Measurements from ENCODE around the gene PLBD2. TPM values are rescaled to one million over a fixed set of nuclear protein-coding genes. Genes with fewer than 3 reads are reported as not detected.

The PLBD2 gene
- total RNA-seq, 1 donor from 2014 or later: 4.9 TPM

- TF ChIP-seq EZH2 (IDR thresholded peaks at IDR 0.05) (no peak), CTCF (IDR thresholded peaks at IDR 0.05) (no peak), EZH2phosphoT487 (IDR thresholded peaks at IDR 0.05) (no peak)
- no peaks in the 10 kb centered on the region for H3K4me1 ChIP-seq
- H3F3A ChIP-seq (ENCODE audit: low read depth): no peaks in the 10 kb centered on the region
- H3K4me3 ChIP-seq: no peak overlapping the region
- H3K27ac Mint-ChIP-seq: no peak overlapping the region
- no peak overlapping the region for H2AFZ ChIP-seq (replicated peaks)
- no peaks in the 10 kb centered on the region for H3K36me3 Mint-ChIP-seq
- no peak overlapping the region for H3K4me3 Mint-ChIP-seq
- no peaks in the 10 kb centered on the region for H3K9me3 ChIP-seq (ENCODE audit: low read depth)
- no peak overlapping the region for H3K9ac ChIP-seq
- H3K4me1 Mint-ChIP-seq: peaks cover 9% of the 10 kb centered on the region
- H3K27me3 ChIP-seq: no peaks in the 10 kb centered on the region
- peaks cover 13% of the 10 kb centered on the region for H3K27me3 Mint-ChIP-seq (ENCODE audit: insufficient read depth, low read depth)
- H3K79me2 ChIP-seq (ENCODE audit: low read depth): no peaks in the 10 kb centered on the region
- no peaks in the 10 kb centered on the region for H4K20me1 ChIP-seq (ENCODE audit: low read depth)
- H3K36me3 ChIP-seq: no peaks in the 10 kb centered on the region
- no peak for DNase-seq (ENCODE audit: low spot score)
- H3K27ac ChIP-seq: no peak overlapping the region
- H3K4me2 ChIP-seq: no peak overlapping the region
- no peaks in the 10 kb centered on the region for H3K9me3 Mint-ChIP-seq
Observed at GRCh38 chr12:113413488-113413939, 55.1 kb downstream of the PLBD2 start.

GRCh38 chr12:113414519-113415038 is 56.2 kb downstream of the PLBD2 start:
- no peaks in the 10 kb centered on the region for H4K20me1 ChIP-seq (ENCODE audit: low read depth)
- H3K4me3 ChIP-seq: no peak overlapping the region
- H3K36me3 ChIP-seq: no peaks in the 10 kb centered on the region
- Mint-ChIP-seq H3K4me1 (peaks cover 15% of the 10 kb centered on the region), H3K27me3 (ENCODE audit: insufficient read depth, low read depth) (peaks cover 18% of the 10 kb centered on the region), H3K27ac (no peak overlapping the region), H3K9me3 (no peaks in the 10 kb centered on the region), H3K36me3 (no peaks in the 10 kb centered on the region), H3K4me3 (no peak overlapping the region)
- TF ChIP-seq EZH2 (IDR thresholded peaks at IDR 0.05) (no peak), EZH2phosphoT487 (IDR thresholded peaks at IDR 0.05) (no peak), CTCF (IDR thresholded peaks at IDR 0.05) (no peak)
- H2AFZ ChIP-seq (replicated peaks): no peak overlapping the region
- no peak overlapping the region for H3K4me2 ChIP-seq
- no peak for DNase-seq (ENCODE audit: low spot score)
- H3K9me3 ChIP-seq (ENCODE audit: low read depth): no peaks in the 10 kb centered on the region
- H3K9ac ChIP-seq: no peak overlapping the region
- H3K4me1 ChIP-seq: no peaks in the 10 kb centered on the region
- H3K27me3 ChIP-seq: no peaks in the 10 kb centered on the region
- peaks cover 4% of the 10 kb centered on the region for H3F3A ChIP-seq (ENCODE audit: low read depth)
- no peaks in the 10 kb centered on the region for H3K79me2 ChIP-seq (ENCODE audit: low read depth)
- H3K27ac ChIP-seq: no peak overlapping the region

GRCh38 chr12:113416091-113416754 is 57.8 kb downstream of the PLBD2 start:
- H3K36me3 ChIP-seq: no peaks in the 10 kb centered on the region
- no peak for DNase-seq (ENCODE audit: low spot score)
- no peak overlapping the region for H3K9ac ChIP-seq
- H3K4me2 ChIP-seq: no peak overlapping the region
- H3K27me3 Mint-ChIP-seq (ENCODE audit: insufficient read depth, low read depth): peaks cover 15% of the 10 kb centered on the region
- peaks cover 15% of the 10 kb centered on the region for H3K4me1 Mint-ChIP-seq
- H3K9me3 ChIP-seq (ENCODE audit: low read depth): no peaks in the 10 kb centered on the region
- TF ChIP-seq EZH2phosphoT487 (IDR thresholded peaks at IDR 0.05): no peak
- no peak for TF ChIP-seq CTCF (IDR thresholded peaks at IDR 0.05)
- no peak for TF ChIP-seq EZH2 (IDR thresholded peaks at IDR 0.05)
- no peak overlapping the region for H3K27ac ChIP-seq
- no peak overlapping the region for H3K4me3 Mint-ChIP-seq
- H3K36me3 Mint-ChIP-seq: no peaks in the 10 kb centered on the region
- H3K27ac Mint-ChIP-seq: peak overlapping the region; percentile 11
- H3K4me1 ChIP-seq: no peaks in the 10 kb centered on the region
- H3K27me3 ChIP-seq: no peaks in the 10 kb centered on the region
- H3F3A ChIP-seq (ENCODE audit: low read depth): peaks cover 4% of the 10 kb centered on the region
- H2AFZ ChIP-seq (replicated peaks): no peak overlapping the region
- H3K9me3 Mint-ChIP-seq: no peaks in the 10 kb centered on the region
- H3K79me2 ChIP-seq (ENCODE audit: low read depth): no peaks in the 10 kb centered on the region
- H4K20me1 ChIP-seq (ENCODE audit: low read depth): no peaks in the 10 kb centered on the region
- H3K4me3 ChIP-seq: no peak overlapping the region

Data from neural progenitor cell (in vitro differentiated cells).